Mesenchymal stem cell (in vitro differentiated cells and primary cell): ENCODE measurements around the gene OR10H5.
"Not testable (repeated sequence)": the region's sequence is repeated elsewhere in the genome, so short reads cannot be mapped to it uniquely, and the experiment has no call there.

Experiments used
- DNase-seq: peaks from one replicate; pipeline ENCODE4 v3.0.0-alpha.2; 2013
- H2AFZ ChIP-seq: one replicate; pipeline ENCODE4 v1.6.1; 2013; ENCODE audit warnings: low read depth, mild to moderate bottlenecking, control low read depth, inconsistent platforms, low read length, moderate library complexity
- H2AK5ac ChIP-seq: 2 replicates; pipeline ENCODE4 v1.6.1; 2013; ENCODE audit warnings: low read length, moderate library complexity, mild to moderate bottlenecking, inconsistent platforms; ENCODE audit not compliant: severe bottlenecking
- H2BK120ac ChIP-seq: one replicate; pipeline ENCODE4 v1.6.1; 2013; ENCODE audit warnings: low read depth, mild to moderate bottlenecking, inconsistent platforms, low read length, moderate library complexity
- H2BK12ac ChIP-seq, 2 experiments: one replicate each; pipeline ENCODE4 v1.6.1; 2013; ENCODE audit warnings: inconsistent platforms in 2 of 2, low read length in 2 of 2, mild to moderate bottlenecking in 2 of 2, moderate library complexity in 2 of 2, control low read depth in 1 of 2
- H2BK15ac ChIP-seq: one replicate; pipeline ENCODE4 v1.6.1; 2013; ENCODE audit warnings: mild to moderate bottlenecking, low read depth, inconsistent platforms; ENCODE audit not compliant: poor library complexity, severe bottlenecking
- H2BK5ac ChIP-seq: 2 replicates; pipeline ENCODE4 v1.6.1; 2013; ENCODE audit warnings: low read depth, mild to moderate bottlenecking, low read length, control low read depth, inconsistent platforms; ENCODE audit not compliant: poor library complexity, severe bottlenecking
- H3K14ac ChIP-seq, 2 experiments: one replicate each; pipeline ENCODE4 v1.6.1; 2013; ENCODE audit warnings: inconsistent platforms in 2 of 2, low read length in 2 of 2, control low read depth in 1 of 2, mild to moderate bottlenecking in 1 of 2, moderate library complexity in 1 of 2
- H3K18ac ChIP-seq, 2 experiments: one replicate each; pipeline ENCODE4 v1.6.1; 2013; ENCODE audit warnings: inconsistent platforms in 2 of 2, low read length in 2 of 2, control low read depth in 1 of 2, low read depth in 1 of 2, mild to moderate bottlenecking in 1 of 2
- H3K23ac ChIP-seq, 2 experiments: one replicate each; pipeline ENCODE4 v1.6.1; 2013; ENCODE audit warnings: inconsistent platforms in 2 of 2, low read length in 2 of 2, mild to moderate bottlenecking in 2 of 2, moderate library complexity in 2 of 2, control low read depth in 1 of 2
- H3K27ac ChIP-seq: 2 replicates; pipeline ENCODE4 v1.5.1; 2013; ENCODE audit warnings: mild to moderate bottlenecking, moderate library complexity, low read length, control low read depth, inconsistent platforms; ENCODE audit not compliant: poor library complexity, severe bottlenecking
- H3K27me3 ChIP-seq, 2 experiments: 2 replicates each; pipeline versions ENCODE4 v1.6.1 to v1.7.0; 2013; ENCODE audit warnings: low read length in 2 of 2, mild to moderate bottlenecking in 2 of 2, moderate library complexity in 2 of 2, control low read depth in 1 of 2, inconsistent platforms in 1 of 2; ENCODE audit not compliant: control insufficient read depth in 1 of 2, insufficient read depth in 1 of 2
- H3K36me3 ChIP-seq, 2 experiments: 2 replicates each; pipeline versions ENCODE4 v1.6.1 to v1.7.0; 2013; ENCODE audit warnings: low read length in 2 of 2, control low read depth in 1 of 2, inconsistent platforms in 1 of 2, low read depth in 1 of 2, mild to moderate bottlenecking in 1 of 2; ENCODE audit not compliant: insufficient read depth in 2 of 2, control insufficient read depth in 1 of 2
- H3K4ac ChIP-seq, 2 experiments: one replicate each; pipeline ENCODE4 v1.6.1; 2013; ENCODE audit warnings: inconsistent platforms in 2 of 2, low read length in 2 of 2, mild to moderate bottlenecking in 2 of 2, moderate library complexity in 2 of 2, control low read depth in 1 of 2, low read depth in 1 of 2
- H3K4me1 ChIP-seq: 2 replicates; pipeline ENCODE4 v1.6.1; 2013; ENCODE audit warnings: low read depth, low read length, control low read depth; ENCODE audit not compliant: control insufficient read depth, insufficient read depth
- H3K4me2 ChIP-seq: 2 replicates; pipeline ENCODE4 v1.6.1; 2013; ENCODE audit warnings: low read length, mild to moderate bottlenecking, inconsistent platforms; ENCODE audit not compliant: poor library complexity, severe bottlenecking
- H3K4me3 ChIP-seq, 2 experiments: 2 replicates each; pipeline versions ENCODE4 v1.5.1 to v1.7.0; 2013; ENCODE audit warnings: low read length in 2 of 2, mild to moderate bottlenecking in 2 of 2, control low read depth in 1 of 2, low read depth in 1 of 2; ENCODE audit not compliant: insufficient read depth in 1 of 2
- H3K79me1 ChIP-seq: replicated peaks from 2 replicates; pipeline ENCODE4 v1.6.1; 2013; ENCODE audit warnings: mild to moderate bottlenecking, control low read depth, low read length, inconsistent platforms; ENCODE audit not compliant: poor library complexity, severe bottlenecking
- H3K9ac ChIP-seq: 2 replicates; pipeline ENCODE4 v1.7.0; 2013; ENCODE audit warnings: mild to moderate bottlenecking, low read length, moderate library complexity
- H3K9me3 ChIP-seq: 2 replicates; pipeline ENCODE4 v1.7.0; 2013; ENCODE audit warnings: mild to moderate bottlenecking, low read length; ENCODE audit not compliant: control insufficient read depth
- H4K8ac ChIP-seq: one replicate; pipeline ENCODE4 v1.6.1; 2013; ENCODE audit warnings: inconsistent platforms, mild to moderate bottlenecking, low read length, moderate library complexity
- H4K91ac ChIP-seq: one replicate; pipeline ENCODE4 v1.6.1; 2013; ENCODE audit warnings: mild to moderate bottlenecking, low read length, inconsistent platforms
- WGBS: methylation state at CpG from one replicate; pipeline ENCODE4 v1.1.7; 2013; ENCODE audit warnings: mixed read lengths; 5-methylcytosine and 5-hydroxymethylcytosine counted together

Gene OR10H5

GRCh38 chr19:15835565-15836329 lies 48.3 kb downstream of the OR10H5 start:
- not testable (repeated sequence) for H4K8ac ChIP-seq, H3K27ac ChIP-seq, H2BK120ac ChIP-seq, H3K79me1 ChIP-seq, H2AFZ ChIP-seq, H2BK15ac ChIP-seq, H3K9me3 ChIP-seq, H3K4ac ChIP-seq, H3K4me2 ChIP-seq, H2AK5ac ChIP-seq, H3K4me1 ChIP-seq, H3K23ac ChIP-seq, H3K18ac ChIP-seq, H2BK12ac ChIP-seq, H2BK5ac ChIP-seq, H4K91ac ChIP-seq, H3K36me3 ChIP-seq, DNase-seq, H3K27me3 ChIP-seq, H3K14ac ChIP-seq
- 68% methylated on average over 11 of the region's 11 CpGs for WGBS
- Histone ChIP-seq H3K4me3 (peak overlapping the region in 1 of 2 experiments; percentile 88), H3K9ac (peak overlapping the region; percentile 99)

DNA sequence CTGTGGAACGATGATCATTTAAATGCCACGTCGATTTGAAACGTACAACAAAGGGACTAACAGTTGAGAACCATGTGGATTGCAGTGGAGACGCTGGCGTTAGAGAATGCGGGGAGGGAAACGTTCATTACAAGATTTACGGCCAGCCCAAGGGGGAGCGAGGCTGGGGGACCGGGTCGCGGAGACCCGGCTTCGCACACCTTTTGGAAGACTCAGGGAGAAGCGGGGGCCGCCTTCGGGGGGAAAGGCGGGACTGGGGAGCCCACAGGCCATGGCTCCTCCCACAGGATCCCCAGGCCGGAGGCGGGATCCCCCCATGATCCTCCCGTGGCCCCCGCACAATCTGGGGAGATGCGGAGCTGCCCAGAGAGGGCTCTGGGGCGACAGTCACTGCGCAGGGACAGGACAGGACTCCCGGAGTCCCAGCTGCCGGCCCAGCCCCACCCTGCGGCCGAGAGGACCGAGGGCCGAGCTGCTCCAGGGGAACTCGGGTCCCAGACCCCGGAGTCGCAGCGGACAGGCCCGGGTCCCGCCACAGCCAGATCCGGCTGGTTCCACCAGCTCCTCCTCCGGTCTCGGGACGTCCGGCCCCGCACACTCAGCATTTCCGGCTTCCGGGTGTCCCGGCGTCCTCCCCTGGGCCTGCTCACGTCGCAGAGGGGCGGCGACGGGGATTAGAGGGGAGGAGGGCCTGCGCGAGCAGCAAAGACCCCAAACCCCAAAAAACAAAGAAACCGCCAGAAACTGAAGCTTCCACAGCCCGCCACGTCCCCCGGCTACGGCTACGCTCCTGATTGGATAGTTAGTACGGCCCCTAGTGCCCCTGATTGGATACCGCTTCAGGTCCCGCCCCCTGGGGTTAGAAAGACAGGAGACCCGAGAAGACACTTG lies 49.1 kb downstream of the OR10H5 start:
- Histone ChIP-seq H3K18ac (no peak overlapping the region), H2BK120ac (no peak overlapping the region), H2BK15ac (no peak overlapping the region), H2BK12ac (no peak overlapping the region), H3K4me2 (no peak overlapping the region), H2AFZ (no peak overlapping the region), H2BK5ac (no peak overlapping the region), H3K23ac (no peak overlapping the region), H3K27me3 (peaks cover 0 to 7% of the 10 kb centered on the region in 2 experiments), H4K91ac (no peak overlapping the region), H3K27ac (no peak overlapping the region), H3K4me3 (peak overlapping the region; percentile 37 to 88), H4K8ac (no peak overlapping the region), H2AK5ac (no peak overlapping the region), H3K9ac (peak overlapping the region; percentile 99), H3K36me3 (no peaks in the 10 kb centered on the region), H3K4me1 (no peaks in the 10 kb centered on the region), H3K4ac (no peak overlapping the region), H3K9me3 (no peaks in the 10 kb centered on the region), H3K79me1 (no peaks in the 10 kb centered on the region), H3K14ac (no peak overlapping the region)
- no peak for DNase-seq
- 88% methylated on average over 64 of the region's 65 CpGs for WGBS

DNA sequence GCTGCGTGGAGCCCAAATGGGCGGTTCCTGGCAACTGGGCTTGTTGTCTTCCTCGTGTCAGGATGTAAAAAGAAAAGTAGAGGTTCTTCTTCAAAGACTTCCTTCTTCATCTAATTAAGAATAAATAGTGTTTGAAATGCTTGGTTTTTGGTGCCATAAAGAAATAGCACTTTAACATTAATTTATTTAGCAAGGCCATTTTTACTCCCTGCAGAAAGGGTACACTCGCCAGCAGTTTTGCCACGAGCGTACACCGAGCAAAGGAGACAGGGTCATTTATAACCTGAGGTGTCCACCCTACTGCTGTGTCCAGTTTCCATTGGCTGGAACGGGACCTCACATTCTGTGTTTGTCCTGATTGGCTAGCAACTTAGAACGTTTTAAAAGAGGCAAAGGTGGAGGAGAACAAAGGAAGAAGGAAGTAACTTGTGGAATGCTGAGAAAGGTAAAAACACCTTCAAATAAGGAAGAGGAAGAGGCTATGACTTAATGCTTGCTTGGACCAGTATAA lies 49.8 kb downstream of the OR10H5 start:
- Histone ChIP-seq H2AFZ (no peak overlapping the region), H3K4ac (no peak overlapping the region), H3K9ac (peak overlapping the region; percentile 99), H2BK120ac (no peak overlapping the region), H3K14ac (no peak overlapping the region), H3K4me2 (no peak overlapping the region), H3K79me1 (no peaks in the 10 kb centered on the region), H2BK15ac (no peak overlapping the region), H2BK12ac (no peak overlapping the region), H3K18ac (no peak overlapping the region), H3K27me3 (peaks cover 0 to 7% of the 10 kb centered on the region in 2 experiments), H2AK5ac (no peak overlapping the region), H2BK5ac (no peak overlapping the region), H3K9me3 (no peaks in the 10 kb centered on the region), H4K91ac (no peak overlapping the region), H3K4me1 (no peaks in the 10 kb centered on the region), H3K36me3 (no peaks in the 10 kb centered on the region), H3K27ac (no peak overlapping the region), H3K4me3 (peak overlapping the region in 1 of 2 experiments; percentile 88), H4K8ac (no peak overlapping the region), H3K23ac (no peak overlapping the region)
- no peak for DNase-seq
- 78% methylated on average over 6 of the region's 9 CpGs for WGBS

- no peak overlapping the region for H3K4ac ChIP-seq
- H2BK15ac ChIP-seq: no peak overlapping the region
- H3K79me1 ChIP-seq: no peaks in the 10 kb centered on the region
- no peak overlapping the region for H3K4me3 ChIP-seq
- H3K14ac ChIP-seq: no peak overlapping the region
- H2AFZ ChIP-seq: no peak overlapping the region
- no peak overlapping the region for H3K27ac ChIP-seq
- no peak overlapping the region for H3K18ac ChIP-seq
- no peak overlapping the region for H3K4me2 ChIP-seq
- H4K8ac ChIP-seq: no peak overlapping the region
- no peak overlapping the region for H2BK120ac ChIP-seq
- no peaks in the 10 kb centered on the region for H3K36me3 ChIP-seq
- WGBS: 86% methylated on average over 3 of the region's 3 CpGs
- no peaks in the 10 kb centered on the region for H3K4me1 ChIP-seq
- H2BK5ac ChIP-seq: no peak overlapping the region
- no peak overlapping the region for H3K9ac ChIP-seq
- no peaks in the 10 kb centered on the region for H3K9me3 ChIP-seq
- peaks cover 0 to 6% of the 10 kb centered on the region in 2 experiments for H3K27me3 ChIP-seq
- no peak overlapping the region for H4K91ac ChIP-seq
- no peak overlapping the region for H2AK5ac ChIP-seq
- H3K23ac ChIP-seq: no peak overlapping the region
- no peak overlapping the region for H2BK12ac ChIP-seq
- DNase-seq: no peak
Measured at GRCh38 chr19:15838351-15838750, 50.9 kb downstream of the OR10H5 start.
